Effector CD4-positive, alpha-beta T cell (primary cell): ENCODE measurements around the gene ACTG2.
A peak's percentile ranks its signal among the peaks of the same experiment; 100 is the strongest.

Experiments used
- DNase-seq: peaks from one replicate; pipeline ENCODE4 v3.0.0-alpha.2; 2020

The ACTG2 gene

DNA sequence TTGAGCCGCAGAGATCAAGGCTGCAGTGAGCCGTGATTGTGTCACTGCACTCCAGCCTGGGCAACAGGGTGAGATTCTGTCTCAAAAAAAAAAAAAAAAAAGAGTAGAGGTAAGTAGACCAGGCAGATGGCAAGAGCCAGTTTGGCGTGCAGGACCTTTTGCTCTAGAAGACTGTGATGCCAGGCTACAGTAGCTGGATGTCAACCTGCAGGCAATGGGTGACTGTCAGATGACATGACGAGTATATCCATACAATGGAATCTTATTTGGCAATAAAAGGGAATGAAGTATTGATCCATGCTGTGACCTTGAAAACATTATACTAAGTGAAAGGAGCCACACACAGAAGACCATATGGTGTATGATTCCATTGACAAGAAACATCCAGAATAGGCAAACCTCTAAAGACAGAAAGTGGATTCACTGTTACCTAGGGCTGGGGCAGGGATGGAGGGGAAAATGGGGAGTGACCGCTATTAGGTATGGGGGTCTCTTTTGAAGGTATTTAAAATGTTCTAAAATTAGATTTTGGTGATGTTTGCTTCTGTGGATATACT, 22.7 kb downstream of the ACTG2 start:
- DNase-seq = no peak

- DNase-seq = no peak
These were observed 23.9 kb downstream of the ACTG2 start for GRCh38 chr2:73916666-73917065.

DNA sequence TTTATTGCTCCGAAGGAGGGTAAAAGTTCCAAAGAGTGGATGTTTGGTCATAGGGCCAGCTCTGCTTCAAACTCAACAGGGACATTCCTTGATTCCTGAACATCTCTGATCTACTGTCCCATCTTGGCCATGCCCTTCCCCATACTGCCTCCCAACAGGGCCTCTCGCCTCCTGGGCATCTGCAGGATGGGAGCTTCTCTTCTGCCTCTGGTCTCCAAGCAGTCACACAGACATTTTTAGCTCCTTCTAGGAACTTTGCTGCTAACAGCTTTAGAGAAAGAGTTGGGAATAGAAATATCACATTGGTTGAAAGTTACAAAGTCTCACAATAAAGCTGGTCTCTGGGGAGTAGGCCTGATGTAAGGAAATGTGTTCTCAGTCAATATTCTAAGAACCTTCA, 24.5 kb downstream of the ACTG2 start:
- DNase-seq = no peak

GRCh38 chr2:73917696-73918207, 24.9 kb downstream of the ACTG2 start:
- DNase-seq = no peak

- no peak for DNase-seq
These were observed 26.0 kb downstream of the ACTG2 start for GRCh38 chr2:73918856-73919255.

GRCh38 chr2:73919596-73920228, 26.9 kb downstream of the ACTG2 start:
- no peak for DNase-seq

DNA sequence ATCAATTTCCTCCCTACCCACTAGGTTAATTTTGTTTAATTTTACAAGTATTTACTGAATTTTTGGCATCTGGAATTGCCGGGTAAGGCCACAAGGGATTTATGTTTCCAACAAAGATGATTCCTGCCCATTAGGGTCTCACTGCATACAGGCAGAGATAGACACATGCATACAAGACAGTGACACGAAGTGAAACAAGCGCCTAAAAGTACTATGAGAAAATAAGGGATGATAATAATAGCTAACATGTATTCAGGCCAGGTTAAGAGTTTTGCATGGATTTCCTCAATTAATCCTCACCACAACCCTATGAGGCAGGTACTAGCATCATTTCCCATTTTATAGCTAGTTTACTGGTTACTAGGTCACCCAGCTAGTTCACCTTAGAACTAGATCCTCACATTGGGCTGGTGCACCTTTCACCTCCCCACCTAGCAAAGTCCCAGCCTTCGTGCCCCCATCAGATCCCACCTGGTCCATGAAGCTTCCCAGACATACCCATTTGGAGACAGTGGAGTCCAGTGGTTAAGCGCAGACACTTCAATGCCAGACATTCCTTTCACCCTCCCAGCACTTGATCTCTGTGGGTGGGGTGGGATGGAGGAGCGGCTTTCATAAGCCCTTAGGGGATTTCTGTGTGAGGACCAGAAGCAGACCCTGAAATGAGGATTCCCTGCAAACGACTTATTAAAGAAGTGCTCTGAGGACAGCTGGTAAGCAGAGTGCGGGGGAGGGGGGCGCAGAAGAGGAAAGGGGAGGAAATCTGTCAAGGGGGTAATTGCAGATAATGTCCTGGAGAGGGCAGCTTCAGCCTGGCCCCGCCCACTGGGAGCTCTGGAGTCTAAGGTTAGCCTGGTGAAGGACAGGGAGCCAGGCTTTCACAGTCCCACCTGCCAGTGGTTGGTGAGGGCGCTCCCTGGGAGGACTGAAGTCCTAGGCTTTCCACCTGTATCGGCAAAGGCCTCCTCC, 28.1 kb downstream of the ACTG2 start:
- DNase-seq = no peak

DNA sequence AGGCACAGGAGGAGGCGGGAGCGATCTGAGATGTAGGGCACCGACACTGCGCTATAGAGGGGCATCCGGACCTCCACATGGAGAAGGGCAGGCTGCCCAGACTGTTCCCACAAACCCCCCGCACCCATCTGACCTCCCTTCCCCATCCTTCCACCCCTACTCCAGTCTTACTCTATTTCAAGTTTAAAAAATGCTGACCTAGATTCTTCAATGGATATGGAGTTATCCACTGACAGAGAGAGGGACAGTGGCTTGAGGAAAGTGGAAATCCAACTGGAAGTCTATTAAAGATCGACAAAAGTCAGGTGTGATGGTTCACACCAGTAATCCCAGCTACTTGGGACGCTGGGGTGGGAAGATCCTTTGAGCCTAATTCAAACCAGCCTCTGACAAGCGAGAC, 28.8 kb downstream of the ACTG2 start:
- no peak for DNase-seq

GRCh38 chr2:73922681-73923080, 29.9 kb downstream of the ACTG2 start:
- no peak for DNase-seq

GRCh38 chr2:73925033-73925704, 32.4 kb downstream of the ACTG2 start:
- DNase-seq = no peak

DNA sequence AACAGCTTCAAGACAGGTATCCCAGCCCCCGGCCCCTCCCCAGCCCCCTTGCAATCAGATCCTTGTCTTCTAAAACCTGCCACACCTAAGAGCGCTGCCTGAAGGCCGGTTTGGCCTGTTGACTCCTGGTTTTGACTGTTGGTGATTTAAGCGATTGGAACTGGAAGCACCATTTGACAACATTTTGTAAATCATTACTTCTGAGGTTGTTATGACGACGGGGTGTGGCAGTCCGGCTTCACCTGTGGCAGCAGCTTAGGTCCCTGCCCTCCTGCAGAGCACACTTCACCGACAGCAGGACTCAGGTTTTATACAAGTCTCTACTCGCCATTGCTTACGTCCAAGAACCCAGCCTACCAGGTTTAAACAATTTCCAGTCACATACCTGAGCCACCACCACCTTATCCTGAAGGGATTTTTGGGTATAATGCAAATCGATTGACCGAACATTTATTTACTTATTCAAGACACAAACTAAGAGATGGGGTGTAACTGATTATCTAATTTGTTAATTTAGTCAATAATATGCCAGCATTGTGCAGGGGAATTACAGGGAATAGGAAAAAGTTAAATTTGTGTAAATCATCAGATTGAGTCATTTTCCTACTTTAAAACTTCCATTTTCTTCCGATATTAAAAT, 33.2 kb downstream of the ACTG2 start:
- no peak for DNase-seq

GRCh38 chr2:73926493-73927327, 33.9 kb downstream of the ACTG2 start, which contains the start of gene DGUOK:
TSS of gene DGUOK (plus strand) at chr2:73926880. CDS start at chr2:73926911, 31 bp downstream.
- peak; percentile 96 for DNase-seq

DNA sequence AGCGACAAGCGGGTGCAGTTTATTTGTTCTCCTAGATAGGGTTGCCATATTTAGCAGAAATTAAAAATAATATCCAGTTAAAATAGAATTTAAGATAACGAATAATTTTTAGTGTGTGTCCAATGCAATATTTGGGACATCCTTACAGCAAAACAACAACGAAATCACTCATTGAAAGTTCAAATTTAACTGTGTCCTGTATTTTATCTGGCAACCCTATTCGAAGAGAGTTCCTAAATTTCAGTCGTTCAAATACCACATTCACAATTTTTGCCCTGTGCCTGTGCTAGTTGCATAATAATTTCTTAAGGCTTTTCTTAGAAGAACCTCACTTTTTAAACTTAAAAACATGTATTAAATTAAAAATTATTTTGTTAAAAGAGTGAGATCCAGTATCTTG, 34.5 kb downstream of the ACTG2 start:
- no peak for DNase-seq

- DNase-seq = no peak
These were observed 36.1 kb downstream of the ACTG2 start for GRCh38 chr2:73928963-73929347.

GRCh38 chr2:73930386-73930785, 37.6 kb downstream of the ACTG2 start:
- DNase-seq = no peak

GRCh38 chr2:73931531-73932500, 39.0 kb downstream of the ACTG2 start:
- DNase-seq = no peak

GRCh38 chr2:73933194-73933593, 40.4 kb downstream of the ACTG2 start:
- no peak for DNase-seq

GRCh38 chr2:73935641-73936040, 42.8 kb downstream of the ACTG2 start:
- DNase-seq = no peak

GRCh38 chr2:73937103-73937885, 44.5 kb downstream of the ACTG2 start:
- DNase-seq = no peak
